HG03108 (cell line): ENCODE measurements around the gene NES.

Experiments used
- ATAC-seq: cut with Tn5 transposase; IDR thresholded peaks from one replicate; pipeline ENCODE4 v1.9.1; 2021; ENCODE audit warnings: moderate library complexity; ENCODE audit not compliant: unreplicated experiment

Gene NES

GRCh38 chr1:156684227-156684782, 7.1 kb upstream of the NES start:
- no peak for ATAC-seq

DNA sequence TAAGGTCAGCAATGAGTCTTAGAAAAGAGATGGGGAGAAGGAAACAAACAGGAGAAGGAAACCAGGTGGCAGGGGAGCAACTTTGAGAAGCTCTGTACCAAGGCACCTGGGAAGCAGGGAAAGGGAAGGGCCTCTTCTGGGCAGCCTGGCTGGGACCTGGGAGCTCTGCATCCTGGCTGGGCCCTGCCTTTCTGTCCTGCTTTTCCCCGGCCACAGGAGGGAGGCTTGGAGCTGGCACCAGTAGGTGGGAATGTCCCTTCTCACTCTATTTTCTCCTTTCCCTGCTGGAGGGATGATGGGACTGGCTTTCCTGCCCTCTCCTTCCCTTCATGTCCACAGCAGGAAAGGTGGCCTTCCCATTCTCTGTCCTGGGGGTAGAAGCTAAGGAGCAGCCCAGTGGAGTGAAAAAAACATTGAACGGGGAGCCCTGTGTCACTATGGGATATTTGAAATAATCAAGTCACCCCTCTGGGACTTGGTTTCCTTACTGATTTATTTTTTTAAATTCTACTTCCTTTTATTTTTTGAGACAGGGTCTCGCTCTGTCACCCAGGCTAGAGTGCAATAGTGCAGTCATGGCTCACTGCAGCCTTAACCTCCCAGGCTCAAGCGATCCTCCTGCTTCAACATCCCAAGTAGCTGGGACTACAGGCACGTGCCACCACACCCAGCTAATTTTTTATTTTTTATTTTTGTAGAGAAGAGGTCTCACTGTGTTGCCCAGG, 5.1 kb upstream of the NES start:
- no peak for ATAC-seq

GRCh38 chr1:156681196-156681960, 4.2 kb upstream of the NES start:
- no peak for ATAC-seq

DNA sequence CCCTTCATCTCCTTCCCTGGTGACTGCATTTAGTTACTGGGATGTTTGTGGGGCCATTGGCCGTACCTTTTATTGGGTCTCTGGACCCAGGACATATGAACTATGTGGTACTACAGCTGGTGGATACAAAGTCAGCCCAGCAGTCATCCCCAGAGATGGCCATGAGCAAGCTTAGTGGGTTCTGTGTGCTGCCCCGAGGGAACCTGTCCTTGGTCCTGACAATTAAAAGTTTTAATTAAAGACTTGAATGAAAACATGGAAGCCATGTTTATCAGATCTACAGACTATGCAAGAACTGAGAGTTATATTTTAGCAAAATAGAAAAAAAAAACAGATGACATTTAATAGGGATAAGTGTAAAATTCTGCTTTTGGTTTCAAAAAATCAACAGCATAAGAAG, 2.8 kb upstream of the NES start:
- ATAC-seq, result no peak

- no peak for ATAC-seq
These were observed 699 bp upstream of the NES start for GRCh38 chr1:156677616-156678596.

- ATAC-seq, result no peak
These were observed 940 bp downstream of the NES start for GRCh38 chr1:156676114-156676819.

DNA sequence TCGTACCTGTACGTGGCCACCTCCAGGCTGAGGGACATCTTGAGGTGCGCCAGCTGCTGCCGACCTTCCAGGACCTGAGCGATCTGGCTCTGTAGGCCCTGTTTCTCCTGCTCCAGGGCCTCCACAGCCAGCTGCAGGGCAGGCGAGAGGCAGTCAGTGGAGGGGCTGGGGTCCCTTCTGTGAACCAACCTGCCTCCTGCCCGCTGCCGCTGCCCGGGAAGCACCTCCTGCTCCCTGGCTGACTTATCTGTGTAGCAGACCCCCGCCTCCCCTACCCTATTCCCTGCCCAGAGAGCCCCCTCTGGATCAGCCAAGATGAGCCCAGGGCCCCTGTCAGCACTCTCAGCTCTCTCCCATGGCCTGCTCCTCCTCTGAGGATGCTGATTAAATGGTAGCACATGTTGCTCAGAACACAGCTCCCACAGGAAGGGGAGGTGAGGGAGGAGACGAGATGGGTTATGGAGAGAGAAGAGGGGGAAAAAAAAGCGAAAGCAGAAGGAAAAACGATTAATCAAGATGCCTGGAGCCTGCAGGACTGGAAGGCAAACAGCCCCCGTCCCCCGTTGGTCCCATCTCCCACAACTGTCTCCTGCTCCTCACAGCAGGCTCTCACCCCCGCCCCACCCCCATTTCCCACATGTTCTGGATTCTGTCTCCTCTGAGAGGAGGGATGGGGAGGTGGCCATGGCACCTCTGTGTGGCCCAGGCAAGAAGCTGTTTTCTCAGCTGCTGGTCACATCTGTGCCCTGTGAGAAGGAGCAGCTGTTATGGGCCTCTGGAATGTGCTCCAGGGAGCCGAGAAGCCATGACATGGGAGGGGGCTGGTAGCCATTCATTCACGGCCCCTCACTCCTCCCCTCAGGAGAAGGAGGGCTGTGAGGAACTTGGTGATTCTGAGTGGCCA, 1.7 kb downstream of the NES start:
- ATAC-seq, result no peak

- ATAC-seq, result no peak
These were observed 3.7 kb downstream of the NES start for GRCh38 chr1:156673387-156674121.

DNA sequence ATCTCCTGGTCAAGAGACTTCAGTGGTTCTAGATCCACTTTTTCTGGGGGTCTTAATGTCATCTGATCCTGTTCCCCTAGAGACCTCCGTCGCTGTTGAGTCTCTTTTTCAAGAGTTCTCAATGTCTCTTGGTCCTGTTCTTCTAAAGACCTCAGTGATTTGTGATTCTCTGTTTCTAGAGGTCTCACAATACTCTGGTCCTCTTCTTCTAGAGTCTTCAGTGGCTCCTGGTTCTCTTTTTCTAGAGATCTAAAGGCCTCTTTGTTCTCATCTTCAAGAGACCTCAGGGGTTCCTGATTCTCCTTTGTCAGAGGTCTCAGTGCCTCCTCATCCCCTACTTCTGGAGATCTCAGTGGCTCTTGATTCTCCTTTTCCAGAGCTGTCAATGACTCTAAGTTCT, 5.4 kb downstream of the NES start:
- ATAC-seq, result no peak

- no peak for ATAC-seq
These were observed 6.4 kb downstream of the NES start for GRCh38 chr1:156670791-156671190.

- no peak for ATAC-seq
These were observed 6.8 kb downstream of the NES start for GRCh38 chr1:156670359-156670758.

GRCh38 chr1:156669794-156670193, 7.4 kb downstream of the NES start:
- no peak for ATAC-seq

DNA sequence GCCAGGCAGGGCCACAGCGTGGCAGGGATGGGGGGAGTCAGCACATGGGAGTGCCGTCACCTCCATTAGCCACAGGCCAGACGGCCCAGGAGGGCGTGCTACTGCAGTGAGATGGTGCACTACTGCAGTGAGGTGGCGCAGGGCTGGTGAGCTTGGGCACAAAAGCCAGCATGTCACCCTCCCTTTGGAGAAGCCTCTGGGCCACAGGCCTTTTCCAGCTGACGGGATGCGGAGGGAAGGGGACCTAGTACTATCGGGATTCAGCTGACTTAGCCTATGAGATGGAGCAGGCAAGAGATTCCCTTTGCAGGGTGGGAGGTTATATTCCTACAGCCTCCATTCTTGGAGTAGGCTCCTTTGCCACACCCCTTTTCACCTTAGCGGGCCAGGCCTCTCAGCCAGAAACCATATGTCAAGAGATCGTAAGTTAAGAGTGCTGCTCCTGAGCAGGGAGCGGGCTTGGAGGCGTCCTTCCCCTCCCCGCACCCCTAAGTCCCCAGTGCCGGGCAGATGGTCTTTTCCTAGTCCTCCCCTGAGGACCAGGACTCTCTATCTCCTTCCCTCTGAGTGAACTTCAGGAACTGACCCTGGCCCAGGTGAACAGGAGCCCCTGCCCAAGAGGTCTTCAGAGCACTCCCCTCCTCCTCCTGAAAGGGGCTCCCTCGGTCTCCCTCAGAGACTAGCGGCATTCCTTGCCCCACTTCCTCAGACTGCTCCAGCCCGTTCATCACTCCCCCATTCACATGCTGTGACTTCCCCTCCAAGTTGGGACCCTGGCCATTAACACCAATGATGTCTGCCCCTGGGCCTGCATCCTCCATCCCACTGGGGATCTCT, 8.2 kb downstream of the NES start:
- ATAC-seq, result no peak

DNA sequence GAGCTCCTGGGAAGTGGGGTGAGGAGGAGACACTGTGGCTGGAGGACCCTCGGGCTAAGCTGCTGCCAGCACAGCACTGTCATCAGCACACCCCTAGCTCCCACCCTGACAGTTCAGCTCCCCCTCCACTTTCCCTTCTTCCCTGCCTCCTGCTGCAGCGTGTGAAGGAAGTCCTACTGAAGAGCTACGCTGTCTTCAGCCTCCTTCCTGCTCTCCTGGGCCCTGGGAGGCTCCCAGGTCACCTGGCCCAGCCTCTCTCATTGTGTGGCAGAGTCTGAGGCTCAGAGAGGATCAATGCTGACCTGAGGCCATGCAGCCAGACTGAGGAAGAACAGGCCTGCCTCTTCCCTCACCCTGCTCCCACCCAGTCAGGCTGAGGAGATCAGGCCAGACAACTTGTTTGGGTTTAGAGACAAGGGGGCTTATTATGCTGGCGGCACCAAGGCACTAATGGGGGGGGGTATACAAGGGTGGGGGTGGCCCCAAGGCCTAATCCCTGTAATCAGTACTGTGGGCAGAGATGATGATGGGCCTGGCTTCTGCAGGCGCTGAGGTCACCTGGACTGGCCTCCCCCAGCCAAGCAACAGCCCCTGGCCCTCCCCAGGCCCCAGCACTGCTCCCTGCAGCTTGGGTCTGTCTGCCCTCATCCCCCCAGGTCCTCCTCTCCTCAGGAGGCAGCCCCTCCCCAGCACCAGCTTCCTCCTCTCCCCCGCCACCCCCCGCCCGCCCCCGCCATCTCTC, 9.1 kb downstream of the NES start:
- no peak for ATAC-seq

GRCh38 chr1:156667610-156667967, 9.6 kb downstream of the NES start:
- ATAC-seq, result no peak

DNA sequence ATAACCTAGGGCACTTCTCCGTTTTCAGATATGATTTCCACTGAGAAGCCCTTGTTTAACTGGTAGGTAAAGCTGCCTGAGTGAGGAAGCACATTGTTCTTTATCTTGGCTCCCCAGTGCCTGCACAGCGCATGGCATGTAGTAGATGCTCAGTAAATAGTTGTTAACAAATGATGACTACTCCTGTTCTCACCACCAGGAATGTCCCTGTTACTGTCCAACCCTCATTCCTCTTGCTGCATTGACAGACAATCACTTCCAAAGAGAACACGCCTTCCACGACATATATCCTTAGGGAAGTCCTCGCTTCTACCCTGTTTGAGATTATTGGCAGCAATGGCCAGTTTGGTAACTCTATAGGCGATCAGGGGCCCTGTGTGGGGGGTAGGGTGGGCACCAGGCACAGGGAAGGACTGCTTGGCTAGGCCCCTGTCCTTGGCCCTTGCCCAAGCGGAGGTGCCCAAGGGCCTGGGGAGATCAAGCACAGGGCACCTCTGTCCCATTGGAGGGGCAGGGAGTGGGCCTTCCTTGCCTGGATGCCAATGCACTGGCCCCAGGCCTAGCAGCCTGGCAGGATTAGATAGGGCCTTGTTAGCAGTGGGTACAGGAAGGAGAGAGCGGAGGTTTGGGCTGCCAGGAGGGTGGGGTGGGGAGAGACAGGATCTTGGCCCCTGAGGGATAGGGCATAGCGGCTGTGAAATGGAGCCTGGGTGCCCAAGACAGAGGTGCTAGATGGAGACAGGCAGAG, 10.2 kb downstream of the NES start:
- no peak for ATAC-seq

GRCh38 chr1:156665539-156665938, 11.7 kb downstream of the NES start:
- ATAC-seq, result no peak
